ENCODE data around the gene TLCD4.

Gene TLCD4

GRCh38 chr1:95072532-95073419, 44.4 kb upstream of the TLCD4 start, which contains the start of gene ALG14:
Gene ALG14, minus strand, starts transcription at chr1:95072951. Its CDS starts 53 bp downstream, at chr1:95072898.
- H3K4me2 ChIP-seq (ENCODE audit: low read depth, low read length) = peak within 1 kb of the TSS; percentile 74
- H3K36me3 ChIP-seq (replicated peaks; ENCODE audit: insufficient read depth, low read length) = no peaks in the 10 kb centered on the region
- no peaks in the 10 kb centered on the region for H4K20me1 ChIP-seq (ENCODE audit: insufficient read depth, low read length)
- H3F3A ChIP-seq (ENCODE audit: insufficient read depth, low read length) = no peaks in the 10 kb centered on the region; the same call in 1 of the 2 replicates
- H3K9ac ChIP-seq (ENCODE audit: low read length) = peak within 1 kb of the TSS; percentile 61
- peak within 1 kb of the TSS; percentile 86 for H3K4me3 ChIP-seq (ENCODE audit: low read length)
- H3K27me3 ChIP-seq (replicated peaks; ENCODE audit: insufficient read depth, low read length) = no peaks in the 10 kb centered on the region
- H3K9me2 ChIP-seq (replicated peaks; ENCODE audit: insufficient read depth, low read length) = no peaks in the 10 kb centered on the region
- H3K27ac ChIP-seq (ENCODE audit: low read length) = peak within 1 kb of the TSS; percentile 40; the same call in 1 of the 2 replicates
- DNase-seq = peak; percentile 85
- TF ChIP-seq EZH2 (optimal IDR thresholded peaks at IDR 0.05; ENCODE audit: low read depth, low read length) (no peak), EZH2phosphoT487 (IDR thresholded peaks at IDR 0.05; ENCODE audit: low read length) (no peak), CTCF (IDR thresholded peaks at IDR 0.05; ENCODE audit: low read length) (no peak)
- peak within 1 kb of the TSS; percentile 84 for H2AFZ ChIP-seq (ENCODE audit: low read length)
- H3K4me1 ChIP-seq (ENCODE audit: low read length) = no peaks in the 10 kb centered on the region
- H3K9me3 ChIP-seq (replicated peaks; ENCODE audit: insufficient read depth, low read length) = no peaks in the 10 kb centered on the region
- H3K79me2 ChIP-seq (ENCODE audit: low read length) = no peaks in the 10 kb centered on the region

DNA sequence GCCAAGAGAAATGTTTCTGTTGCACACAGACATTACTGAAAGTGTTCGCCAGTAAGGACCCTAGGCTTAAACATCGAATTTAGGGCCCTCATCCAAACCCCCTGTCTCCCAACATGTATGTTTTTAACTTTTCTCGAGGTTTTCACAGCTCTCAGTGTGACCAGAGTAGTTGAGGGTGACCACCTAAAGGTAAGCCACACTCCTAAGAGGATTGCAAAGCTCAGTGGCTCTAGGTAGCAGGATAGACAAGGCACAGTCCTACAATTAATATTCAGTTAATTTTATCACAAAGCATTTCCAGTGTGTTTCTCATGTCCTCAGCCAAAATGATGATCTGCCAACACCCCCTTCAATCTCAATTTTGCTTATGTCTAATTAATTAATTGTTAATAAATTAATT, 43.7 kb upstream of the TLCD4 start:
- TF ChIP-seq CTCF (IDR thresholded peaks at IDR 0.05; ENCODE audit: low read length) (no peak), EZH2 (optimal IDR thresholded peaks at IDR 0.05; ENCODE audit: low read depth, low read length) (no peak), EZH2phosphoT487 (IDR thresholded peaks at IDR 0.05; ENCODE audit: low read length) (no peak)
- no peak for DNase-seq
- peak overlapping the region; percentile 55; the same call in 1 of the 2 replicates for H3K9ac ChIP-seq (ENCODE audit: low read length)

DNA sequence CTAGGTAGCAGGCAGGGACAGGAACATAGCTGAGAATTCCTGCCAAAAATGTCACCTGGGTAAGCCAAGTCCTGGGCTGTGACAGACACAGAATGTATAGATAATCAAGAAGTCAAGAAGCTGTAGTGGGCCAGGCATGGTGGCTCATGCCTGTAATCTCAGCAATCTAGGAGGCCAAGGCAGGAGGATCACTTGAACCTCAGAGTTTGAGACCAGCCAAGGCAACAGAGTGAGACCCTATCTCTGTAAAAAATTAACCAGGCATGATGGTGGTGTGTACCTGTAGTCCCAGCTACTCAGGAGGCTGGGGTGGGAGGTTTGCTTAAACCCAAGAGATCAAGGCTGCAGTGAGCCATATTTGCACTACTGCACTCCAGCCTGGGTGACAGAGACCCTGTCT, 41.1 kb upstream of the TLCD4 start:
- Histone ChIP-seq H3K27ac (ENCODE audit: low read length) (no peak overlapping the region), H3K27me3 (replicated peaks; ENCODE audit: insufficient read depth, low read length) (no peaks in the 10 kb centered on the region), H3K4me1 (ENCODE audit: low read length) (no peaks in the 10 kb centered on the region), H4K20me1 (ENCODE audit: insufficient read depth, low read length) (no peaks in the 10 kb centered on the region), H2AFZ (ENCODE audit: low read length) (no peak overlapping the region), H3K9me3 (replicated peaks; ENCODE audit: insufficient read depth, low read length) (no peaks in the 10 kb centered on the region), H3K4me2 (ENCODE audit: low read depth, low read length) (no peak overlapping the region), H3K9me2 (replicated peaks; ENCODE audit: insufficient read depth, low read length) (no peaks in the 10 kb centered on the region), H3K4me3 (ENCODE audit: low read length) (no peak overlapping the region), H3K36me3 (replicated peaks; ENCODE audit: insufficient read depth, low read length) (no peaks in the 10 kb centered on the region), H3K79me2 (ENCODE audit: low read length) (no peaks in the 10 kb centered on the region), H3K9ac (ENCODE audit: low read length) (no peak overlapping the region), H3F3A (ENCODE audit: insufficient read depth, low read length) (no peaks in the 10 kb centered on the region; the same call in 1 of the 2 replicates)
- DNase-seq = no peak
- no peak for TF ChIP-seq EZH2 (optimal IDR thresholded peaks at IDR 0.05; ENCODE audit: low read depth, low read length)
- TF ChIP-seq CTCF (IDR thresholded peaks at IDR 0.05; ENCODE audit: low read length) = no peak
- no peak for TF ChIP-seq EZH2phosphoT487 (IDR thresholded peaks at IDR 0.05; ENCODE audit: low read length)

More for the DNA sequence above, 43.7 kb upstream of the TLCD4 start:
- Histone ChIP-seq H3K4me1 (ENCODE audit: low read length) (no peaks in the 10 kb centered on the region), H3K9me2 (replicated peaks; ENCODE audit: insufficient read depth, low read length) (no peaks in the 10 kb centered on the region), H3F3A (ENCODE audit: insufficient read depth, low read length) (no peaks in the 10 kb centered on the region; the same call in 1 of the 2 replicates), H3K27ac (ENCODE audit: low read length) (peak overlapping the region; percentile 40; the same call in 1 of the 2 replicates), H3K27me3 (replicated peaks; ENCODE audit: insufficient read depth, low read length) (no peaks in the 10 kb centered on the region), H4K20me1 (ENCODE audit: insufficient read depth, low read length) (no peaks in the 10 kb centered on the region), H3K36me3 (replicated peaks; ENCODE audit: insufficient read depth, low read length) (no peaks in the 10 kb centered on the region), H2AFZ (ENCODE audit: low read length) (peak overlapping the region; percentile 84), H3K79me2 (ENCODE audit: low read length) (no peaks in the 10 kb centered on the region), H3K4me3 (ENCODE audit: low read length) (peak overlapping the region; percentile 86), H3K9me3 (replicated peaks; ENCODE audit: insufficient read depth, low read length) (no peaks in the 10 kb centered on the region), H3K4me2 (ENCODE audit: low read depth, low read length) (peak overlapping the region; percentile 68)
